Measurements from ENCODE around the gene KBTBD7. TPM values are rescaled to one million over a fixed set of nuclear protein-coding genes. Genes with fewer than 3 reads are reported as not detected.
A peak's percentile ranks its signal among the peaks of the same experiment; 100 is the strongest.

KBTBD7 gene
- total and polyA plus RNA-seq, 2 experiments from 2014 or later = 12.2 to 19.1 TPM

- no peak for TF ChIP-seq ZNF462 (CRISPR knock-in tag; IDR thresholded peaks at IDR 0.05)
Measured at GRCh38 chr13:41159174-41159573, 35.2 kb downstream of the KBTBD7 start (continued).

- DNase-seq (ENCODE audit: low spot score) = no peak
- Histone ChIP-seq H3K4me1 (ENCODE audit: insufficient read depth) (peaks cover 62% of the 10 kb centered on the region), H3K36me3 (ENCODE audit: insufficient read depth) (no peaks in the 10 kb centered on the region), H3K4me2 (peak overlapping the region; percentile 36; the same call in 1 of the 2 replicates), H2AFZ (no peak overlapping the region; the same call in 1 of the 2 replicates), H4K20me1 (replicated peaks; ENCODE audit: insufficient read depth) (no peaks in the 10 kb centered on the region), H3K27ac (ENCODE audit: low read depth) (no peak overlapping the region), H3K4me3 (no peak overlapping the region), H3K79me2 (replicated peaks; ENCODE audit: insufficient read depth) (no peaks in the 10 kb centered on the region), H3F3A (replicated peaks; ENCODE audit: low read depth) (no peaks in the 10 kb centered on the region), H3K9me2 (ENCODE audit: insufficient read depth) (no peaks in the 10 kb centered on the region), H3K27me3 (ENCODE audit: insufficient read depth) (no peaks in the 10 kb centered on the region)
- Mint-ChIP-seq H3K4me1 (peaks cover 50% of the 10 kb centered on the region), H3K27me3 (ENCODE audit: insufficient read depth, low read depth, poor library complexity) (no peaks in the 10 kb centered on the region), H3K4me3 (no peak overlapping the region), H3K9me3 (peaks cover under 1% of the 10 kb centered on the region; the same call in 1 of the 3 replicates), H3K36me3 (ENCODE audit: low read depth) (peaks cover 4% of the 10 kb centered on the region; the same call in 1 of the 3 replicates), H3K27ac (0 out of 2 replicates have a peak overlapping the region, but pooled peaks have one; percentile 60)
- ATAC-seq = no peak
- no peak for TF ChIP-seq CREB1 (CRISPR knock-in tag; IDR thresholded peaks at IDR 0.05; ENCODE audit: low read depth)
Measured at GRCh38 chr13:41157048-41157717, 37.2 kb downstream of the KBTBD7 start.

- TF ChIP-seq ETS1 (IDR thresholded peaks at IDR 0.05) = no peak
- no peak for TF ChIP-seq EZH2phosphoT487 (IDR thresholded peaks at IDR 0.05; ENCODE audit: unreplicated experiment)
- Histone ChIP-seq H3K4me2 (peak overlapping the region; percentile 36; the same call in 1 of the 2 replicates), H3K27me3 (ENCODE audit: insufficient read depth) (no peaks in the 10 kb centered on the region), H3K27ac (ENCODE audit: low read depth) (no peak overlapping the region), H3K4me3 (no peak overlapping the region), H3K9me2 (ENCODE audit: insufficient read depth) (no peaks in the 10 kb centered on the region), H3F3A (replicated peaks; ENCODE audit: low read depth) (no peaks in the 10 kb centered on the region), H2AFZ (no peak overlapping the region), H3K79me2 (replicated peaks; ENCODE audit: insufficient read depth) (no peaks in the 10 kb centered on the region), H4K20me1 (replicated peaks; ENCODE audit: insufficient read depth) (no peaks in the 10 kb centered on the region), H3K4me1 (ENCODE audit: insufficient read depth) (peaks cover 59% of the 10 kb centered on the region), H3K36me3 (ENCODE audit: insufficient read depth) (no peaks in the 10 kb centered on the region; the same call in 1 of the 2 replicates)
- Mint-ChIP-seq H3K36me3 (ENCODE audit: low read depth) (peaks cover 10% of the 10 kb centered on the region; the same call in 2 of the 3 replicates), H3K9me3 (peaks cover 6% of the 10 kb centered on the region), H3K27ac (no peak overlapping the region), H3K27me3 (ENCODE audit: insufficient read depth, low read depth, poor library complexity) (no peaks in the 10 kb centered on the region), H3K4me3 (no peak overlapping the region), H3K4me1 (peaks cover 48% of the 10 kb centered on the region)
- DNase-seq (ENCODE audit: low spot score) (no peak), ATAC-seq (no peak)
Measured at GRCh38 chr13:41156620-41157019, 37.7 kb downstream of the KBTBD7 start.
